ENCODE measurements around the gene RNF38.

DNA sequence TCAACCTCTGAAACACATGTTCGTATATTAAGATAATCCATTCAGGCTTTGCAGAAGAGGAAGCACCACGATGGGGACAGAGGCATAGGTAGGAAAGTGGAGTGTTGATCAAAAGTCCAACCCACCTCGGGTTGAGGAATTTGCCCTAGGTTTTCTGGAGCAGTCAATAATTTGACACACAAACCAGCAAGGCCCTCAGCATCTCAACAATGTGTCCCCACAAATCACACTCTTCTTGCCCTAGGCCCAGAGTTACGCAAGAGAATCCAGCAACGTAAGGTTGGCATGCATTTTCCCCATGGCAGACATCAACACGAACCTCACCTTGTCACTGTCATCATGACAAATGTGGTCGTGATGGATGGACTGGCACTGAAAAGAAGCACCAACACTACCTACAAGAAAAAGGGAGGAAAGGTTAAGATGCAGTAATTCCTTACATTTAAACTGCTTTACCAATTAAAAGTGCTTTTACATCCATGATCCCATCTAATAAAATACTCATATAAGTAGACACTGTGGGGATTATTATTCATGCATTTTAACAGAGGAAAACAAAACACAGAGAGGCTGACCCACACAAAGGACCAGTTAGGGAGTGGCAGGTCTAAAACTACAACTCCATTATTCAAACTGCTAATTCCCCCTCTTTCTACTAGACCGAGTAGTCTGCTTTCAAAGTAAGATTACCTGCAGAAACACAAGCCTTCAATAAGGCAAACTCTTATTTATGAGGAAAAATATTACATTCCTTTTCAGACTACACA is 24.4 kb upstream of the RNF38 start:
- TF ChIP-seq, protein P1, sequence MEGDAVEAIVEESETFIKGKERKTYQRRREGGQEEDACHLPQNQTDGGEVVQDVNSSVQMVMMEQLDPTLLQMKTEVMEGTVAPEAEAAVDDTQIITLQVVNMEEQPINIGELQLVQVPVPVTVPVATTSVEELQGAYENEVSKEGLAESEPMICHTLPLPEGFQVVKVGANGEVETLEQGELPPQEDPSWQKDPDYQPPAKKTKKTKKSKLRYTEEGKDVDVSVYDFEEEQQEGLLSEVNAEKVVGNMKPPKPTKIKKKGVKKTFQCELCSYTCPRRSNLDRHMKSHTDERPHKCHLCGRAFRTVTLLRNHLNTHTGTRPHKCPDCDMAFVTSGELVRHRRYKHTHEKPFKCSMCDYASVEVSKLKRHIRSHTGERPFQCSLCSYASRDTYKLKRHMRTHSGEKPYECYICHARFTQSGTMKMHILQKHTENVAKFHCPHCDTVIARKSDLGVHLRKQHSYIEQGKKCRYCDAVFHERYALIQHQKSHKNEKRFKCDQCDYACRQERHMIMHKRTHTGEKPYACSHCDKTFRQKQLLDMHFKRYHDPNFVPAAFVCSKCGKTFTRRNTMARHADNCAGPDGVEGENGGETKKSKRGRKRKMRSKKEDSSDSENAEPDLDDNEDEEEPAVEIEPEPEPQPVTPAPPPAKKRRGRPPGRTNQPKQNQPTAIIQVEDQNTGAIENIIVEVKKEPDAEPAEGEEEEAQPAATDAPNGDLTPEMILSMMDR (conservative IDR thresholded peaks at IDR 0.05 in 1 of 2, IDR thresholded peaks at IDR 0.05 in 1 of 2; ENCODE audit: extremely low read depth in 1 of 2, insufficient read depth in 1 of 2, low read depth in 1 of 2, low read length in 2 of 2) = no peak
- TF ChIP-seq EZH2 (IDR thresholded peaks at IDR 0.05; ENCODE audit: borderline replicate concordance, low read length) = no peak

Data from mammary epithelial cell (primary cell).